HepG2 (cell line): ENCODE data around the gene NR2F6. TPM values are rescaled to one million over a fixed set of nuclear protein-coding genes. Genes with fewer than 3 reads are reported as not detected.

Experiments used
- ATAC-seq: fragments of 200-7000 bp; cut with Tn5 transposase; 3 replicates; pipeline ENCODE4 v1.9.1; 2020; ENCODE audit warnings: mild to moderate bottlenecking, moderate library complexity
- BruUV-seq: library from RNA; stranded (reverse); fragments of 400-500 nt; replicated peaks from 2 replicates; lab custom pipeline; 2021; lab: Mats Ljungman, UMichigan
- CTCF ChIA-PET: fragments of 300-600 bp; formaldehyde crosslinking; extraction: SDS; loops from one replicate; lab custom pipeline; 2021; ENCODE audit warnings: low total read pairs, inconsistent platforms, low intra/inter-chr PET ratio; lab: Yijun Ruan, JAX
- POLR2A ChIA-PET: fragments of 350-600 bp; sonication (Branson Sonifier 250); formaldehyde crosslinking; loops from one replicate; lab custom pipeline; 2020; ENCODE audit warnings: antibody characterized with exemption, inconsistent platforms; lab: Yijun Ruan, JAX
- DNase-seq: peaks from one replicate; pipeline ENCODE4 v3.0.0-alpha.2; 2015; ENCODE audit warnings: low spot score
- FAIRE-seq: peaks from 3 replicates; lab custom pipeline; 2011; peaks lifted over from hg19 to GRCh38; lab: Jason Lieb, UNC
- H2AFZ ChIP-seq: one replicate; pipeline ENCODE4 v1.6.1; 2011; ENCODE audit warnings: low read length, inconsistent platforms
- H3K27ac ChIP-seq: fragments of 300-600 bp; 3 replicates; pipeline ENCODE4 v1.8.0; 2011; ENCODE audit warnings: mixed run types, mild to moderate bottlenecking, mixed read lengths, low read length, inconsistent platforms; ENCODE audit not compliant: insufficient read depth; ENCODE audit errors: extremely low read length
- H3K27me3 ChIP-seq, 2 experiments: fragments of 200-600 bp in 1 of 2; 2 replicates in 1 of 2; 3 replicates in 1 of 2; pipeline versions ENCODE4 v1.6.0 to v1.8.0; 2011; ENCODE audit warnings: low read length in 2 of 2, mild to moderate bottlenecking in 2 of 2, moderate library complexity in 2 of 2, inconsistent platforms in 1 of 2; ENCODE audit not compliant: insufficient read depth in 2 of 2, control insufficient read depth in 1 of 2
- H3K36me3 ChIP-seq, 2 experiments: fragments of 200-600 bp in 1 of 2; replicated peaks in 1 of 2; 2 replicates in 1 of 2; 3 replicates in 1 of 2; pipeline versions ENCODE4 v1.5.1 to v1.8.0; 2011; ENCODE audit warnings: low read length in 2 of 2, inconsistent platforms in 1 of 2; ENCODE audit not compliant: insufficient read depth in 2 of 2, control insufficient read depth in 1 of 2
- H3K4me1 ChIP-seq: 2 replicates; pipeline ENCODE4 v1.5.1; 2012; ENCODE audit warnings: low read length, inconsistent platforms; ENCODE audit not compliant: insufficient read depth
- H3K4me2 ChIP-seq: 2 replicates; pipeline ENCODE4 v1.6.0; 2011; ENCODE audit warnings: low read depth, low read length, inconsistent platforms
- H3K4me3 ChIP-seq, 3 experiments: fragments of 200-600 bp in 1 of 3; sonication (generic), shearing (Covaris generic) in 1 of 3; replicated peaks in 1 of 3; 2 replicates each; pipeline ENCODE4 v1.5.1; 2011 to 2016; ENCODE audit warnings: low read length in 3 of 3, inconsistent platforms in 2 of 3, low read depth in 2 of 3, mild to moderate bottlenecking in 2 of 3, control low read depth in 1 of 3, mixed read lengths in 1 of 3; ENCODE audit not compliant: insufficient read depth in 1 of 3
- H3K79me2 ChIP-seq: one replicate; pipeline ENCODE4 v1.6.1; 2011; ENCODE audit warnings: low read length, inconsistent platforms; ENCODE audit not compliant: insufficient read depth
- H3K9ac ChIP-seq: 2 replicates; pipeline ENCODE4 v1.6.0; 2011; ENCODE audit warnings: mild to moderate bottlenecking, low read depth, low read length, inconsistent platforms; ENCODE audit not compliant: insufficient read depth
- H3K9me3 ChIP-seq: 2 replicates; pipeline ENCODE4 v1.5.1; 2012; ENCODE audit warnings: mild to moderate bottlenecking, low read length
- H4K20me1 ChIP-seq: 2 replicates; pipeline ENCODE4 v1.6.0; 2011; ENCODE audit warnings: inconsistent platforms, mild to moderate bottlenecking, low read length, moderate library complexity; ENCODE audit not compliant: insufficient read depth
- ELF3 ChIP-seq: IDR thresholded peaks from 2 replicates; pipeline ENCODE4 v1.6.1; 2016; ENCODE audit warnings: missing genetic modification reagents, missing compliant biosample characterization
- RBM22 ChIP-seq: fragments of 200-400 bp; formaldehyde crosslinking; optimal IDR thresholded peaks from 2 replicates; pipeline ENCODE3; 2017; ENCODE audit warnings: mild to moderate bottlenecking, low read length, moderate library complexity
- WGBS: methylation state at CpG from one replicate; pipeline ENCODE4 v1.1.6; 2017; ENCODE audit warnings: low lambda C conversion rate; 5-methylcytosine and 5-hydroxymethylcytosine counted together
- in situ Hi-C: cut with HindIII; loops from 2 replicates; pipeline ENCODE4 v1.10.0; 2017; ENCODE audit warnings: low pct_unique_long_range_greater_than_20kb; ENCODE audit not compliant: extremely low pct_ligation_motif_present
- intact Hi-C: fragments of 100-400 bp; cut with micrococcal nuclease; formaldehyde crosslinking; loops from one replicate; pipeline ENCODE4 v1.10.0; 2022; ENCODE audit not compliant: unreplicated experiment
- polyA plus RNA-seq, 8 experiments: library from polyadenylated mRNA; depleted of rRNA in 3 of 8; stranded (reverse) in 7 of 8; unstranded in 1 of 8; fragments of >200 nt; fragmentation: Illumina TruSeq in 4 of 8; extraction: Trizol in 4 of 8; gene quantifications; 2 replicates each; pipeline versions ENCODE4 v1.2.1 to v1.2.3, GENCODE V29; 2011 to 2016; ENCODE audit warnings: low read depth in 4 of 8, missing spikeins in 1 of 8, mixed read lengths in 1 of 8; ENCODE audit not compliant: insufficient read depth in 1 of 8
- total RNA-seq, 5 experiments: library from RNA; depleted of rRNA; stranded (reverse); fragments of >200 nt; fragmentation: Illumina TruSeq; extraction: Trizol; gene quantifications; 2 replicates each; pipeline ENCODE4 v1.2.3, GENCODE V29; 2016; ENCODE audit warnings: low read depth in 1 of 5
- TF ChIP-seq, protein P1 (sequence below): sonication (generic); formaldehyde crosslinking; IDR thresholded peaks from 2 replicates; pipeline ENCODE4 v1.4.0; 2020; ENCODE audit warnings: mild to moderate bottlenecking, missing genetic modification reagents

NR2F6 gene
- total and polyA plus RNA-seq, 2 of the 13 experiments (the other 11 are each of a cell fraction or from before 2014, with no cell fraction given) = 30.9 to 72.4 TPM

DNA sequence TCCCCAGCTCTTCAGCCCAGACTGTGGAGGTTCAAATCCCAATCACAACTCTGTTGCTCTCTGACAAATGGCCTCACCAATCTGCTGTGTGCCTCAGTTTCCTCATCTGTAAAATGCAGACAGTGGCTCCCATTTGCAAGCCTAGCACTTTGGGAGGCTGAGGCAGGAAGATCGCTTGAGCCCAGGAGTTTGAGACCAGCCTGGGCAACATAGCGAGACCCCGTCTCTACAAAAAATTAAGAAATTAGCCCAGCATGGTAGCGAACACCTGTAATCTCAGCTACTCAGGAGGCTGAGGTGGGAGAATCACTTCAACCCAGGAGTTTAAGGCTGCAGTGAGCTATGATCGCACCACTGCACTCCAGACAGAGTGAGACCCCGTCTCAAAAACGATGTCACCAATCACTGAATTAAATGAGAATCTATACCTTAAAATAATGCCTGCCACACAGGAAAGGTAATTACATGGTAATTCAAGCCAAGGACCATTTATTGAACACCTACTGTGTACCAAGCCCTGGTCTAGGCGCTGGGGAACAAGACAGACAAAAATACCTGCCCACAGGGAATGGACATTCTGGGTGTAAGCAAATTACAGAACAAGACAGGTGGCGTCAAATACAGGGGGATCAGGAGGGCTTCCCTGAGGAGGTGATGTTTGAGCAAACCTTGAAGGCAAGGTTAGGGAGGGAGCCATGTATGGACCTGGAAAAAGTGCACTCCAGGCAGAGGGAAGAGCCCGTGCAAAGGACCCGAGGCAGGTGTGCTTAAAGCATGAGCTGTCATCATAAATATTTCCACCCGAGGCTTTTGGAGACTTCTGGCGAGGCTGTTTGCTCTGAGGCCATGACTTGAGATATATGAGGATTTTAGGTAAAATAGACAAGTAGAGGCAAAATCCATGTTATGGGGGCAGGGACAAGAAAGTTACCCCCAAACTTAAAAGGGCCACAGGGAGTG is 7.7 kb downstream of the NR2F6 start:
- Histone ChIP-seq H3K4me2 (no peak overlapping the region), H3K79me2 (peaks cover 40% of the 10 kb centered on the region), H3K27me3 (no peaks in the 10 kb centered on the region), H3K9me3 (no peaks in the 10 kb centered on the region), H4K20me1 (peaks cover 27% of the 10 kb centered on the region; the same call in 1 of the 2 replicates), H3K4me1 (peaks cover 64% of the 10 kb centered on the region), H3K36me3 (peaks cover 14 to 37% of the 10 kb centered on the region in 2 experiments), H2AFZ (no peak overlapping the region), H3K27ac (no peak overlapping the region), H3K9ac (no peak overlapping the region), H3K4me3 (no peak overlapping the region)
- CTCF ChIA-PET = no interaction called here
- 96% methylated on average over 13 of the region's 13 CpGs for WGBS
- no peak for FAIRE-seq
- ATAC-seq = no peak
- POLR2A ChIA-PET = interaction anchor here (0.8 to 9.0 kb wide), 4 partner anchors 9 to 29 kb away, joined by 3 to 178 read pairs (median 5); partner anchors contain the start of genes BABAM1, OCEL1 and USE1
- no TSS peak for BruUV-seq
- TF ChIP-seq ELF3 (CRISPR knock-in tag) (no peak), RBM22 (peak; percentile 40)
- TF ChIP-seq, protein P1, sequence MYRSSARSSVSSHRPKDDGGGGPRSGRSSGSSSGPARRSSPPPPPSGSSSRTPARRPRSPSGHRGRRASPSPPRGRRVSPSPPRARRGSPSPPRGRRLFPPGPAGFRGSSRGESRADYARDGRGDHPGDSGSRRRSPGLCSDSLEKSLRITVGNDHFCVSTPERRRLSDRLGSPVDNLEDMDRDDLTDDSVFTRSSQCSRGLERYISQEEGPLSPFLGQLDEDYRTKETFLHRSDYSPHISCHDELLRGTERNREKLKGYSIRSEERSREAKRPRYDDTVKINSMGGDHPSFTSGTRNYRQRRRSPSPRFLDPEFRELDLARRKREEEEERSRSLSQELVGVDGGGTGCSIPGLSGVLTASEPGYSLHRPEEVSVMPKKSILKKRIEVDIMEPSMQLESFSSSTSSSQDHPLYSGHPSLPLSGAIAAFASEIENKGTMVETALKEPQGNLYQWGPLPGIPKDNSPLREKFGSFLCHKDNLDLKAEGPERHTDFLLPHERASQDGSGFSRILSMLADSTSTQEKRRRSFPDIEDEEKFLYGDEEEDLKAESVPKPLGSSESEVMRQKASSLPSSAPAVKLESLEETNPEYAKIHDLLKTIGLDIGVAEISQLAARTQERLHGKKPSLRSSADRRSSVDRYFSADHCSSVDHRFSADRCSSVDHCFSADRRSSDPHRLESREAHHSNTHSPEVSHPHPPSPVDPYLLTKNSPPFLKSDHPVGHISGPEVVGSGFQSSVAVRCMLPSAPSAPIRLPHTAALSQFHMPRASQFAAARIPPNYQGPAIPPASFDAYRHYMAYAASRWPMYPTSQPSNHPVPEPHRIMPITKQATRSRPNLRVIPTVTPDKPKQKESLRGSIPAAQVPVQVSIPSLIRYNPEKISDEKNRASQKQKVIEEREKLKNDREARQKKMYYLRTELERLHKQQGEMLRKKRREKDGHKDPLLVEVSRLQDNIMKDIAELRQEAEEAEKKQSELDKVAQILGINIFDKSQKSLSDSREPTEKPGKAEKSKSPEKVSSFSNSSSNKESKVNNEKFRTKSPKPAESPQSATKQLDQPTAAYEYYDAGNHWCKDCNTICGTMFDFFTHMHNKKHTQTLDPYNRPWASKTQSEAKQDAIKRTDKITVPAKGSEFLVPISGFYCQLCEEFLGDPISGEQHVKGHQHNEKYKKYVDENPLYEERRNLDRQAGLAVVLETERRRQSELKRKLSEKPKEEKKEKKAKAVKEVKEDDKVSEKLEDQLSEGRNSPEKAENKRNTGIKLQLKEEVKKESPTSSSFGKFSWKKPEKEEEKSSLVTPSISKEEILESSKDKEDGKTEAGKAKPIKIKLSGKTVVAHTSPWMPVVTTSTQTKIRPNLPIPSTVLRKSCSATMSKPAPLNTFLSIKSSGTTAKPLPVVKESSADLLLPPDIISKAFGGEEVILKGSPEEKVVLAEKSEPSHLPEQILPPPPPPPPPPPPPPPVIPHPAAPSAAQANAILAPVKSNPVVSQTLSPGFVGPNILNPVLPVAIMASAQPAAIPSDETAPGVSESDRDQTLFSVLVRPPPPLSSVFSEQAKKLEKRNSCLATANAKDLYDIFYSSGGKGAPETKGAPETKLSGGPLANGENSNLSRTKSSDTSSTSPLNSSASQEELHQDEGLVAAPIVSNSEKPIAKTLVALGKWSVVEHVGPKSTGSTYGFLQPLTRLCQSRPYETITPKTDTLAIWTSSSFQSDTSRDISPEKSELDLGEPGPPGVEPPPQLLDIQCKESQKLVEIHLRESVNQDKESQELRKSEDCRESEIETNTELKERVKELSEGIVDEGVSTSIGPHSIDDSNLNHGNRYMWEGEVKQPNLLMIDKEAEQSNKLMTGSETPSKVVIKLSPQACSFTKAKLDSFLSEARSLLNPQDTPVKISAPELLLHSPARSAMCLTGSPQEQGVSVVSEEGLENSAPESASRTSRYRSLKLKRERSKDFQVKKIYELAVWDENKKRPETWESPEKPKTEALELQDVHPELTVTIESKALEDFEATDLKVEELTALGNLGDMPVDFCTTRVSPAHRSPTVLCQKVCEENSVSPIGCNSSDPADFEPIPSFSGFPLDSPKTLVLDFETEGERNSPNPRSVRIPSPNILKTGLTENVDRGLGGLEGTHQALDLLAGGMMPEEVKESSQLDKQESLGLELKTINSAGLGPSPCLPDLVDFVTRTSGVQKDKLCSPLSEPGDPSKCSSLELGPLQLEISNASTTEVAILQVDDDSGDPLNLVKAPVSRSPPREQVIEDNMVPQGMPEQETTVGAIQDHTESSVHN (CRISPR knock-in tag) = no peak
- no peak for DNase-seq
- intact Hi-C loops (no loop called here), in situ Hi-C loops (no loop called here)
